ENCODE results near the gene JAZF1. TPM values are rescaled to one million over a fixed set of nuclear protein-coding genes. Genes with fewer than 3 reads are reported as not detected.

JAZF1 gene
- total RNA-seq, 2 donors from 2014 or later, result 12.6 to 23.6 TPM

GRCh38 chr7:27994639-27995038 is 186.0 kb downstream of the JAZF1 start:
- H3K4me1 Mint-ChIP-seq (ENCODE audit: low read depth in 2 of 2), result peaks cover 63 to 68% of the 10 kb centered on the region in 2 donors
- H3K4me3 Mint-ChIP-seq, result peak overlapping the region; percentile 33
- H3K9me3 Mint-ChIP-seq, result no peaks in the 10 kb centered on the region
- peak overlapping the region; percentile 29 to 75 for H3K27ac Mint-ChIP-seq
- no peaks in the 10 kb centered on the region for H3K27me3 Mint-ChIP-seq
- DNase-seq (ENCODE audit: low spot score) (no peak), ATAC-seq (no peak)
- no peaks in the 10 kb centered on the region for H3K36me3 Mint-ChIP-seq

- no peak for DNase-seq (ENCODE audit: low spot score)
- H3K9me3 Mint-ChIP-seq, result no peaks in the 10 kb centered on the region
- H3K4me1 Mint-ChIP-seq (ENCODE audit: low read depth in 2 of 2), result peaks cover 53 to 54% of the 10 kb centered on the region in 2 donors
- H3K36me3 Mint-ChIP-seq, result peaks cover 5% of the 10 kb centered on the region
- H3K27me3 Mint-ChIP-seq, result no peaks in the 10 kb centered on the region
- no peak overlapping the region for H3K4me3 Mint-ChIP-seq
- ATAC-seq, result no peak
- H3K27ac Mint-ChIP-seq, result no peak overlapping the region
Measured at GRCh38 chr7:27992755-27993493, 187.7 kb downstream of the JAZF1 start.

- peaks cover 47 to 48% of the 10 kb centered on the region in 2 donors for H3K4me1 Mint-ChIP-seq (ENCODE audit: low read depth in 2 of 2)
- H3K4me3 Mint-ChIP-seq, result no peak overlapping the region
Measured at GRCh38 chr7:27992097-27992496, 188.5 kb downstream of the JAZF1 start.

GRCh38 chr7:27991006-27991528 is 189.5 kb downstream of the JAZF1 start:
- Mint-ChIP-seq H3K27ac (peak overlapping the region; percentile 18 to 72), H3K27me3 (no peaks in the 10 kb centered on the region), H3K4me3 (peak overlapping the region; percentile 37), H3K9me3 (no peaks in the 10 kb centered on the region), H3K36me3 (peaks cover 5% of the 10 kb centered on the region), H3K4me1 (ENCODE audit: low read depth in 2 of 2) (peaks cover 37 to 38% of the 10 kb centered on the region in 2 donors)
- ATAC-seq (no peak), DNase-seq (ENCODE audit: low spot score) (no peak)

More at GRCh38 chr7:27992097-27992496, 188.5 kb downstream of the JAZF1 start:
- H3K27ac Mint-ChIP-seq, result peak overlapping the region in 1 of 2 donors; percentile 72
- H3K27me3 Mint-ChIP-seq, result no peaks in the 10 kb centered on the region
- H3K9me3 Mint-ChIP-seq, result no peaks in the 10 kb centered on the region
- peaks cover 5% of the 10 kb centered on the region for H3K36me3 Mint-ChIP-seq
- DNase-seq (ENCODE audit: low spot score), result no peak
- ATAC-seq, result no peak

GRCh38 chr7:27976531-27976930 is 204.1 kb downstream of the JAZF1 start:
- Mint-ChIP-seq H3K36me3 (peaks cover 8% of the 10 kb centered on the region), H3K9me3 (no peaks in the 10 kb centered on the region), H3K27me3 (no peaks in the 10 kb centered on the region), H3K4me3 (no peak overlapping the region), H3K4me1 (ENCODE audit: low read depth in 2 of 2) (peaks cover 54 to 63% of the 10 kb centered on the region in 2 donors), H3K27ac (peak overlapping the region in 1 of 2 donors; percentile 47)
- DNase-seq (ENCODE audit: low spot score), result no peak
- no peak for ATAC-seq

GRCh38 chr7:27973625-27974024 is 207.0 kb downstream of the JAZF1 start:
- Mint-ChIP-seq H3K4me1 (ENCODE audit: low read depth in 2 of 2) (peaks cover 47 to 54% of the 10 kb centered on the region in 2 donors), H3K9me3 (no peaks in the 10 kb centered on the region), H3K27ac (peak overlapping the region in 1 of 2 donors; percentile 57), H3K27me3 (no peaks in the 10 kb centered on the region), H3K4me3 (no peak overlapping the region), H3K36me3 (peaks cover 8% of the 10 kb centered on the region)
- DNase-seq (ENCODE audit: low spot score) (no peak), ATAC-seq (no peak)

GRCh38 chr7:27972276-27972675 is 208.3 kb downstream of the JAZF1 start:
- Mint-ChIP-seq H3K36me3 (peaks cover 8% of the 10 kb centered on the region), H3K9me3 (no peaks in the 10 kb centered on the region), H3K27me3 (no peaks in the 10 kb centered on the region), H3K4me3 (peak overlapping the region; percentile 85), H3K27ac (peak overlapping the region; percentile 80 to 90), H3K4me1 (ENCODE audit: low read depth in 2 of 2) (peaks cover 41 to 47% of the 10 kb centered on the region in 2 donors)
- DNase-seq (ENCODE audit: low spot score), result no peak
- ATAC-seq, result peak; percentile 82 to 85

GRCh38 chr7:27971171-27971812 is 209.3 kb downstream of the JAZF1 start:
- ATAC-seq, result peak in 1 of 2 donors; percentile 69
- H3K36me3 Mint-ChIP-seq, result peaks cover 8% of the 10 kb centered on the region
- peak overlapping the region; percentile 85 for H3K4me3 Mint-ChIP-seq
- H3K4me1 Mint-ChIP-seq (ENCODE audit: low read depth in 2 of 2), result peaks cover 39 to 49% of the 10 kb centered on the region in 2 donors
- DNase-seq (ENCODE audit: low spot score), result no peak
- no peaks in the 10 kb centered on the region for H3K27me3 Mint-ChIP-seq
- peak overlapping the region; percentile 80 to 90 for H3K27ac Mint-ChIP-seq
- no peaks in the 10 kb centered on the region for H3K9me3 Mint-ChIP-seq

GRCh38 chr7:27970350-27970749 is 210.2 kb downstream of the JAZF1 start:
- H3K9me3 Mint-ChIP-seq, result no peaks in the 10 kb centered on the region
- H3K27ac Mint-ChIP-seq, result peak overlapping the region; percentile 80 to 90
- DNase-seq (ENCODE audit: low spot score) (no peak), ATAC-seq (no peak)
- H3K4me1 Mint-ChIP-seq (ENCODE audit: low read depth in 2 of 2), result peaks cover 47 to 55% of the 10 kb centered on the region in 2 donors
- no peak overlapping the region for H3K4me3 Mint-ChIP-seq
- H3K36me3 Mint-ChIP-seq, result peaks cover 8% of the 10 kb centered on the region
- no peaks in the 10 kb centered on the region for H3K27me3 Mint-ChIP-seq

- ATAC-seq (no peak), DNase-seq (ENCODE audit: low spot score) (no peak)
- Mint-ChIP-seq H3K36me3 (peaks cover 6% of the 10 kb centered on the region), H3K4me3 (no peak overlapping the region), H3K27me3 (no peaks in the 10 kb centered on the region), H3K27ac (peak overlapping the region in 1 of 2 donors; percentile 80), H3K9me3 (no peaks in the 10 kb centered on the region), H3K4me1 (ENCODE audit: low read depth in 2 of 2) (peaks cover 41 to 47% of the 10 kb centered on the region in 2 donors)
Measured at GRCh38 chr7:27969346-27969745, 211.2 kb downstream of the JAZF1 start.

GRCh38 chr7:27967639-27968038 is 213.0 kb downstream of the JAZF1 start:
- Mint-ChIP-seq H3K4me3 (no peak overlapping the region), H3K36me3 (no peaks in the 10 kb centered on the region), H3K9me3 (no peaks in the 10 kb centered on the region), H3K27me3 (no peaks in the 10 kb centered on the region), H3K27ac (no peak overlapping the region), H3K4me1 (ENCODE audit: low read depth in 2 of 2) (peaks cover 30 to 37% of the 10 kb centered on the region in 2 donors)
- DNase-seq (ENCODE audit: low spot score), result no peak
- no peak for ATAC-seq

GRCh38 chr7:27966219-27966780 is 214.3 kb downstream of the JAZF1 start:
- ATAC-seq (no peak), DNase-seq (ENCODE audit: low spot score) (no peak)
- H3K9me3 Mint-ChIP-seq, result no peaks in the 10 kb centered on the region

GRCh38 chr7:27965650-27966049 is 214.9 kb downstream of the JAZF1 start:
- no peak for ATAC-seq

More at GRCh38 chr7:27966219-27966780, 214.3 kb downstream of the JAZF1 start:
- Mint-ChIP-seq H3K4me3 (no peak overlapping the region), H3K36me3 (no peaks in the 10 kb centered on the region), H3K4me1 (ENCODE audit: low read depth in 2 of 2) (peaks cover 21 to 37% of the 10 kb centered on the region in 2 donors), H3K27ac (peak overlapping the region in 1 of 2 donors; percentile 43), H3K27me3 (no peaks in the 10 kb centered on the region)

More at GRCh38 chr7:27965650-27966049, 214.9 kb downstream of the JAZF1 start:
- Mint-ChIP-seq H3K4me3 (no peak overlapping the region), H3K36me3 (no peaks in the 10 kb centered on the region), H3K9me3 (no peaks in the 10 kb centered on the region), H3K4me1 (ENCODE audit: low read depth in 2 of 2) (peaks cover 18 to 38% of the 10 kb centered on the region in 2 donors), H3K27me3 (no peaks in the 10 kb centered on the region), H3K27ac (no peak overlapping the region)
- DNase-seq (ENCODE audit: low spot score), result no peak

All from natural killer cell treated with Interleukin-12 subunit alpha and Interleukin-12 subunit beta and Interleukin-15 and Interleukin-18, amount 100 ng/mL, for 72 hours (primary cell).